Body of pancreas (tissue), 4 donors: ENCODE measurements around the gene ROBO1. TPM values are rescaled to one million over a fixed set of nuclear protein-coding genes. Genes with fewer than 3 reads are reported as not detected.

ENCODE experiments used
- ATAC-seq: fragments of 150-250 bp; one replicate; pipeline ENCODE4 v1.9.1; 2016
- DNase-seq, 4 donors: peaks; one replicate each; pipeline ENCODE4 v3.0.0-alpha.2; 2019
- H3K27ac ChIP-seq, 4 donors: fragments of 200-600 bp; sonication (generic); 1 replicate in 3 of 4; 2 replicates in 1 of 4; pipeline versions ENCODE4 v1.5.1 to v1.6.1; 2016 to 2019; ENCODE audit warnings: mild to moderate bottlenecking in 1 of 4, mixed read lengths in 1 of 4, moderate library complexity in 1 of 4
- H3K27me3 ChIP-seq, 2 donors: fragments of 200-600 bp; sonication (generic); one replicate each; pipeline ENCODE4 v1.6.0; 2016; ENCODE audit warnings: mild to moderate bottlenecking in 1 of 2
- H3K36me3 ChIP-seq, 2 donors: fragments of 200-600 bp; sonication (generic); replicated peaks in 1 of 2; 2 replicates each; pipeline ENCODE4 v1.5.1; 2016; ENCODE audit warnings: low read depth in 2 of 2; ENCODE audit not compliant: insufficient read depth in 1 of 2
- H3K4me1 ChIP-seq: fragments of 200-600 bp; sonication (generic); one replicate; pipeline ENCODE4 v1.6.0; 2016
- H3K4me3 ChIP-seq, 2 donors: fragments of 200-600 bp; sonication (generic); 1 replicate in 1 of 2; 2 replicates in 1 of 2; pipeline ENCODE4 v1.5.1; 2016 to 2019
- H3K9me3 ChIP-seq, 3 donors: fragments of 200-600 bp; sonication (generic); 1 replicate in 2 of 3; 2 replicates in 1 of 3; pipeline ENCODE4 v1.5.1; 2016
- POLR2A ChIP-seq, 3 donors: fragments of 450-650 bp; IDR thresholded peaks; one replicate each; pipeline ENCODE4 v1.6.1; 2016; ENCODE audit warnings: antibody characterized with exemption in 3 of 3, mild to moderate bottlenecking in 2 of 3
- WGBS, 2 donors: methylation state at CpG; one replicate each; pipeline ENCODE4 v1.1.5; 2017; 5-methylcytosine and 5-hydroxymethylcytosine counted together
- intact Hi-C: fragments of 100-400 bp; cut with DNase I; formaldehyde crosslinking; loops from one replicate; pipeline ENCODE4 v1.15.1; 2023
- total RNA-seq, 2 donors: library from RNA; depleted of rRNA; stranded (reverse); fragments of >200 nt; gene quantifications; one replicate each; pipeline ENCODE4 v1.1.0, GENCODE V29; 2016
- TF ChIP-seq, protein P1 (sequence below), 7 experiments: fragments of 450-650 bp in 4 of 7; fragments of 200-600 bp in 3 of 7; sonication (generic) in 3 of 7; IDR thresholded peaks; one replicate each; pipeline ENCODE4 v1.5.1; 2016 to 2019; ENCODE audit warnings: antibody characterized with exemption in 7 of 7

The ROBO1 gene
- total RNA-seq, 2 donors from 2014 or later = 3.9 to 9.9 TPM

DNA sequence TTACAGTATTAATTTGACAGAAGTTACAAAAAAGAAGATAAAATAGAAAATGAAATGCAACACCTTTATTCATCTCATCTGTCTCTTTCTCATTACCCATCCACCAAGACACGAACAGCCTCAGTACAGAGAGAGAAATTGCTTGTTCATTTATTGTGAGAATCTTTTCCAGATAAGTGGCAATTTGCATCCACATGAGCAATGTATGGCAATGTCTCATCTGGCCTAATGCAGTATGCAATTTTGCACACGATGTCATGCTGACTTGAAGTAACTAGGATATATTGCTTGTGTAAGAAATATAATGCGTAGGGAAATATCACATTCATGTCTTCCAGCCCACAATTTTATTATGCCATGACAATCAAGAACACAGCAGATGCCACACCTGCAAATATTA lies 866.9 kb downstream of the ROBO1 start:
- Histone ChIP-seq H3K27ac (no peak overlapping the region), H3K36me3 (no peaks in the 10 kb centered on the region), H3K9me3 (no peaks in the 10 kb centered on the region), H3K4me1 (no peaks in the 10 kb centered on the region), H3K27me3 (no peaks in the 10 kb centered on the region), H3K4me3 (no peak overlapping the region)
- DNase-seq = no peak
- WGBS, 2 donors = 71 to 76% methylated on average over 3 of the region's 3 CpGs
- no peak for ATAC-seq
- intact Hi-C loops = no loop called here
- no peak for TF ChIP-seq POLR2A (IDR thresholded peaks at IDR 0.05)
- TF ChIP-seq, protein P1, sequence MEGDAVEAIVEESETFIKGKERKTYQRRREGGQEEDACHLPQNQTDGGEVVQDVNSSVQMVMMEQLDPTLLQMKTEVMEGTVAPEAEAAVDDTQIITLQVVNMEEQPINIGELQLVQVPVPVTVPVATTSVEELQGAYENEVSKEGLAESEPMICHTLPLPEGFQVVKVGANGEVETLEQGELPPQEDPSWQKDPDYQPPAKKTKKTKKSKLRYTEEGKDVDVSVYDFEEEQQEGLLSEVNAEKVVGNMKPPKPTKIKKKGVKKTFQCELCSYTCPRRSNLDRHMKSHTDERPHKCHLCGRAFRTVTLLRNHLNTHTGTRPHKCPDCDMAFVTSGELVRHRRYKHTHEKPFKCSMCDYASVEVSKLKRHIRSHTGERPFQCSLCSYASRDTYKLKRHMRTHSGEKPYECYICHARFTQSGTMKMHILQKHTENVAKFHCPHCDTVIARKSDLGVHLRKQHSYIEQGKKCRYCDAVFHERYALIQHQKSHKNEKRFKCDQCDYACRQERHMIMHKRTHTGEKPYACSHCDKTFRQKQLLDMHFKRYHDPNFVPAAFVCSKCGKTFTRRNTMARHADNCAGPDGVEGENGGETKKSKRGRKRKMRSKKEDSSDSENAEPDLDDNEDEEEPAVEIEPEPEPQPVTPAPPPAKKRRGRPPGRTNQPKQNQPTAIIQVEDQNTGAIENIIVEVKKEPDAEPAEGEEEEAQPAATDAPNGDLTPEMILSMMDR (IDR thresholded peaks at IDR 0.05) = no peak

DNA sequence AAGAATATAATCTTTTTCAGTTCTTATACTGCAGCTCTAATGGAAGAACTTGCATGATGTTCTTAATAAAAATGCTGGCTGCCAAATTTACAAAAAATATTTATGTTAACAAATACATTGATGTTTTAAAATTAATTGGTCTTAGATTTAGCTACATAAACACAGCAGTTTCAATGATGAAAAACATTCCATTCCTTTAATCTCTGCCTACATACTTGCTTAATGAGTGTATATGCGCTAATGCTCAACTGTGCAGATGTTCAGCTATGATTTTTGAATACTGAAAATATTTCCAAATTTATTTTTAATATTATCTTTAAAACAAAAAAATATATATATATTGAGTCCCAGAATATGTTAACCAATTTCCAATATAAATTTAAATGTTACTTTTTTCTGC lies 867.4 kb downstream of the ROBO1 start:
- Histone ChIP-seq H3K27me3 (no peaks in the 10 kb centered on the region), H3K9me3 (no peaks in the 10 kb centered on the region), H3K27ac (no peak overlapping the region), H3K4me1 (no peaks in the 10 kb centered on the region), H3K36me3 (no peaks in the 10 kb centered on the region), H3K4me3 (no peak overlapping the region)
- no peak for ATAC-seq
- DNase-seq = no peak
- no peak for TF ChIP-seq POLR2A (IDR thresholded peaks at IDR 0.05)
- TF ChIP-seq, protein P1 (IDR thresholded peaks at IDR 0.05) = no peak
- intact Hi-C loops = no loop called here
- 90 to 93% methylated on average over 1 of the region's 1 CpG for WGBS, 2 donors

DNA sequence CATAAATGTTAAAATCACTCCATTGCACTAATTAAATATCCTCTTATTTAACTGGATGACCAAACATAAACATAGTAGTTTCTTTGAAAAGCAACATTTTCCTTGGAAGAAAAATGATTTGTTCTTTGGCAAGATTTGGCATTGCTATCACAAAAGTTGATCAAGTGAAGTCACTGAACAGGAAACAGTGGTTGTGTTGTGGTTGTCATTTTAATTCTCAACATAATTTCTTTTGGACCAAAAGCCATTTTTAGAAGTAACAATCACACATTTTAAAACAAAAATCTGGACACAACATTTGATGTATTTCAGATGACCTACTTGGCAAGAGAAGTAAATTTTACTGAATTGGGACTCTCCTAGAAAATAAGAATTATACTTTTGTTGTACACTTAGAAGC lies 872.3 kb downstream of the ROBO1 start:
- Histone ChIP-seq H3K9me3 (no peaks in the 10 kb centered on the region), H3K4me1 (no peaks in the 10 kb centered on the region), H3K27me3 (no peaks in the 10 kb centered on the region), H3K4me3 (no peak overlapping the region), H3K36me3 (no peaks in the 10 kb centered on the region), H3K27ac (no peak overlapping the region)
- TF ChIP-seq, protein P1 (IDR thresholded peaks at IDR 0.05) = no peak
- TF ChIP-seq POLR2A (IDR thresholded peaks at IDR 0.05) = no peak
- ATAC-seq = no peak
- DNase-seq = no peak
- intact Hi-C loops = no loop called here

DNA sequence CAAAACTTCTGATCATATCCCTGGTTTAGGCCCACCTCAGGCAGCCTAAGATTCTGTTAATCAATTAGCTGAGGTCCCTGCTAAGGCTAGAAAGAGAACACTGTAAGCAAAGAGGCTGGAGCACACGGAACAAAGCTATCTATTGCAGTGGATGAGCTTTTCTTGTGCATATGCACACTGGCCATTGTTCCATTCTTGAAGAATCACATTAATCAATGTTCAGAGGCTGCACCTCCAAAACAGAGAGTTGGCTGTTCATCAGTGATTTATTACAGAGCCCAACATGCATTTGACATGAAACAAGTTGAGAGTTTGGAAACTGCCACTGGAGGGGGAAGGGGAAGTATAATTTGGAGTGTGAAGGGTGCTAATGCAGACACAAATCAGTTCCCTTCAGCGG lies 873.0 kb downstream of the ROBO1 start:
- H3K36me3 ChIP-seq = no peaks in the 10 kb centered on the region
- no peak overlapping the region for H3K4me3 ChIP-seq
- H3K27me3 ChIP-seq = no peaks in the 10 kb centered on the region
- DNase-seq (no peak), ATAC-seq (no peak)
- intact Hi-C loops = no loop called here
- WGBS, 2 donors = 32 to 33% methylated on average over 2 of the region's 2 CpGs
- H3K9me3 ChIP-seq = no peaks in the 10 kb centered on the region
- no peak overlapping the region for H3K27ac ChIP-seq
- H3K4me1 ChIP-seq = no peaks in the 10 kb centered on the region
- TF ChIP-seq, protein P1 (IDR thresholded peaks at IDR 0.05) = no peak

DNA sequence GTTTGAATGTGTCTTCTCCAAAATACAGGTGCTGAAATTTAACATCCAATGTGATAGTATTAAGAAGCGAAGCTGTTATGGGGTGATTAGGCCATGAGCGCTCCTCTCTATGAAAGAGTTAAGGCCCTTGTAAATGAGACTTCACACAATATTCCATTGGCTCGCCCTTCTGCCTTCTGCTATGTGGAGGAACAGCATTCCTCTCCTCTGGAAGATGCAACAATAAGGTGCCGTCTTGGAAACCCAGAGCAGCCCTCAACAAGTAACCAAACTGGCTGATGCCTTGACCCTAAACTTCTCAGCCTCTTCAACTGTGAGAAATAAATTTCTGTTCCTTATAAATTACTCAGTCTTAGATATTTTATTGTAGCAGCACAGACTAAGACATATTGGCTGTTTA lies 874.6 kb downstream of the ROBO1 start:
- intact Hi-C loops = no loop called here
- ATAC-seq (no peak), DNase-seq (no peak)
- H3K4me3 ChIP-seq = no peak overlapping the region
- H3K36me3 ChIP-seq = no peaks in the 10 kb centered on the region
- no peaks in the 10 kb centered on the region for H3K27me3 ChIP-seq
- WGBS, 2 donors = 64 to 81% methylated on average over 4 of the region's 4 CpGs
- no peaks in the 10 kb centered on the region for H3K4me1 ChIP-seq
- no peak overlapping the region for H3K27ac ChIP-seq
- H3K9me3 ChIP-seq = no peaks in the 10 kb centered on the region
- TF ChIP-seq POLR2A (IDR thresholded peaks at IDR 0.05) = no peak
- TF ChIP-seq, protein P1 (IDR thresholded peaks at IDR 0.05) = no peak
